Activated CD4-positive, alpha-beta T cell treated with anti-CD3 and anti-CD28 coated beads for 36 hours (primary cell): Measurements from ENCODE around the gene CRYGS. TPM values are rescaled to one million over a fixed set of nuclear protein-coding genes. Genes with fewer than 3 reads are reported as not detected.
"Not testable (repeated sequence)": the region's sequence is repeated elsewhere in the genome, so short reads cannot be mapped to it uniquely, and the experiment has no call there.

ENCODE experiments used
- ATAC-seq: fragments of 200-7000 bp; cut with Tn5 transposase; one replicate; pipeline ENCODE4 v1.10.0; 2021; ENCODE audit warnings: mild to moderate bottlenecking, moderate library complexity
- CTCF ChIA-PET: fragments of 350-600 bp; sonication (Branson Sonifier 250); formaldehyde crosslinking; loops from one replicate; lab custom pipeline; 2021; ENCODE audit warnings: antibody characterized with exemption; lab: Charles Lee
- POLR2A ChIA-PET: fragments of 350-600 bp; sonication (Branson Sonifier 250); formaldehyde crosslinking; loops from one replicate; lab custom pipeline; 2021; ENCODE audit warnings: antibody characterized with exemption, inconsistent platforms; lab: Charles Lee
- DNase-seq: peaks from one replicate; pipeline ENCODE4 v3.0.0-alpha.2; 2020
- H3K27ac Mint-ChIP-seq: one replicate; pipeline ENCODE4 v1.8.0; 2021; ENCODE audit warnings: mixed read lengths
- H3K27me3 Mint-ChIP-seq: one replicate; pipeline ENCODE4 v1.8.0; 2021; ENCODE audit warnings: mixed read lengths
- H3K36me3 Mint-ChIP-seq: one replicate; pipeline ENCODE4 v1.8.0; 2021; ENCODE audit warnings: low read depth, mixed read lengths
- H3K4me1 Mint-ChIP-seq: one replicate; pipeline ENCODE4 v1.8.0; 2021; ENCODE audit warnings: mixed read lengths
- H3K4me3 Mint-ChIP-seq: one replicate; pipeline ENCODE4 v1.8.0; 2021; ENCODE audit warnings: mild to moderate bottlenecking, moderate library complexity, mixed read lengths
- H3K9me3 Mint-ChIP-seq: one replicate; pipeline ENCODE4 v1.8.0; 2021; ENCODE audit warnings: low read depth, mixed read lengths
- intact Hi-C, 2 experiments: fragments of 100-400 bp; cut with DNase I in 1 of 2; cut with micrococcal nuclease in 1 of 2; formaldehyde crosslinking; loops; one replicate each; pipeline versions ENCODE4 v1.14.2 to v1.15.1; 2022 to 2024; cut with DNase I, micrococcal nuclease
- total RNA-seq, 2 experiments: library from RNA; stranded (reverse); gene quantifications; one replicate each; pipeline ENCODE4 v1.2.3, GENCODE V29; 2021

Gene CRYGS
- total RNA-seq, 2 experiments from 2014 or later, result 1.6 to 1.7 TPM

GRCh38 chr3:186582541-186582940 is 38.4 kb upstream of the CRYGS start:
- ChIA-PET CTCF (interaction anchor here (1.3 to 4.6 kb wide), 3 partner anchors 11 to 34 kb away, joined by 5 to 21 read pairs (median 16); partner anchors contain the start of gene AHSG), POLR2A (no interaction called here)
- Mint-ChIP-seq H3K4me1 (no peaks in the 10 kb centered on the region), H3K27ac (no peak overlapping the region), H3K4me3 (no peak overlapping the region), H3K9me3 (no peaks in the 10 kb centered on the region), H3K27me3 (no peaks in the 10 kb centered on the region), H3K36me3 (peaks cover 40% of the 10 kb centered on the region)
- ATAC-seq, result no peak
- intact Hi-C loops, result no loop called here
- DNase-seq, result no peak

- POLR2A ChIA-PET, result no interaction called here
- H3K27ac Mint-ChIP-seq, result no peak overlapping the region
- CTCF ChIA-PET, result interaction anchor here (0.7 to 1.5 kb wide), 4 partner anchors 9 to 637 kb away, joined by 4 to 5 read pairs (median 4); no protein-coding TSS in a partner anchor
- H3K4me1 Mint-ChIP-seq, result peaks cover 2% of the 10 kb centered on the region
- H3K36me3 Mint-ChIP-seq, result peaks cover 45% of the 10 kb centered on the region
- H3K9me3 Mint-ChIP-seq, result no peaks in the 10 kb centered on the region
- no peaks in the 10 kb centered on the region for H3K27me3 Mint-ChIP-seq
- no peak for DNase-seq
- no peak overlapping the region for H3K4me3 Mint-ChIP-seq
- no peak for ATAC-seq
- intact Hi-C loops, result no loop called here
Observed at GRCh38 chr3:186580785-186581184, 36.6 kb upstream of the CRYGS start.

- intact Hi-C loops, result no loop called here
- Mint-ChIP-seq H3K27me3 (no peaks in the 10 kb centered on the region), H3K9me3 (no peaks in the 10 kb centered on the region), H3K36me3 (peaks cover 43% of the 10 kb centered on the region), H3K27ac (no peak overlapping the region), H3K4me3 (no peak overlapping the region), H3K4me1 (peaks cover 16% of the 10 kb centered on the region)
- DNase-seq, result no peak
- ATAC-seq, result no peak
- CTCF ChIA-PET, result interaction anchor here (0.6 to 1.0 kb wide), 3 partner anchors 9 to 40 kb away, joined by 3 read pairs; no protein-coding TSS in a partner anchor
- POLR2A ChIA-PET, result interaction anchor here (0.6 kb wide), 1 partner anchor 46 kb away, joined by 3 read pairs; no protein-coding TSS in a partner anchor
Observed at GRCh38 chr3:186577521-186577920, 33.3 kb upstream of the CRYGS start.

GRCh38 chr3:186571644-186572013 is 27.4 kb upstream of the CRYGS start:
- Mint-ChIP-seq H3K9me3 (no peaks in the 10 kb centered on the region), H3K4me3 (peak overlapping the region; percentile 93), H3K27me3 (no peaks in the 10 kb centered on the region), H3K36me3 (peaks cover 33% of the 10 kb centered on the region), H3K27ac (peak overlapping the region; percentile 87), H3K4me1 (peaks cover 43% of the 10 kb centered on the region)
- DNase-seq (no peak), ATAC-seq (no peak)
- ChIA-PET POLR2A (interaction anchor here (0.5 to 2.1 kb wide), 3 partner anchors 12 to 329 kb away, joined by 3 to 36 read pairs (median 3); partner anchors contain the start of gene EIF4A2), CTCF (interaction anchor here (0.7 to 2.4 kb wide), 5 partner anchors 9 to 45 kb away, joined by 3 to 9 read pairs (median 3); no protein-coding TSS in a partner anchor)
- intact Hi-C loops, result loop anchor here (2.0 to 5.0 kb wide), 7 partner anchors 211 to 633 kb away; partner anchors contain the start of genes EIF4A2 (in 1 of the 2), RFC4 (in 1 of the 2), RPL39L (in 1 of the 2) and ST6GAL1 (in 1 of the 2)

GRCh38 chr3:186570941-186571643 is 26.9 kb upstream of the CRYGS start:
- ChIA-PET POLR2A (interaction anchor here (0.5 to 2.1 kb wide), 12 partner anchors 13 to 639 kb away, joined by 3 to 36 read pairs (median 3); partner anchors contain the start of genes EIF4A2 and TRA2B), CTCF (interaction anchor here (0.7 to 3.1 kb wide), 9 partner anchors 9 to 628 kb away, joined by 3 to 9 read pairs (median 5); no protein-coding TSS in a partner anchor)
- H3K4me1 Mint-ChIP-seq, result peaks cover 44% of the 10 kb centered on the region
- intact Hi-C loops, result loop anchor here (1.0 to 5.0 kb wide), 12 partner anchors 43 to 985 kb away; partner anchors contain the start of genes EIF4A2 (in 2 of the 2), ETV5 (in 2 of the 2), RFC4 (in 2 of the 2) and RPL39L (in 1 of the 2)
- ATAC-seq (no peak), DNase-seq (peak; percentile 14)
- peaks cover 28% of the 10 kb centered on the region for H3K36me3 Mint-ChIP-seq
- H3K9me3 Mint-ChIP-seq, result no peaks in the 10 kb centered on the region
- H3K27ac Mint-ChIP-seq, result peak overlapping the region; percentile 87
- H3K27me3 Mint-ChIP-seq, result no peaks in the 10 kb centered on the region
- peak overlapping the region; percentile 93 for H3K4me3 Mint-ChIP-seq

GRCh38 chr3:186570096-186570940 is 26.1 kb upstream of the CRYGS start, which contains the start of gene DNAJB11:
TSS of gene DNAJB11 (plus strand) at chr3:186570720. CDS start at chr3:186570898, 178 bp downstream.
- ChIA-PET POLR2A (interaction anchor here (0.7 to 2.1 kb wide), 14 partner anchors 13 to 638 kb away, joined by 3 to 36 read pairs (median 3); partner anchors contain the start of genes EIF4A2 and TRA2B), CTCF (interaction anchor here (0.7 to 3.1 kb wide), 7 partner anchors 17 to 627 kb away, joined by 3 to 9 read pairs (median 4); no protein-coding TSS in a partner anchor)
- Mint-ChIP-seq H3K36me3 (peaks cover 20% of the 10 kb centered on the region), H3K27me3 (no peaks in the 10 kb centered on the region), H3K4me3 (peak within 1 kb of the TSS; percentile 93), H3K27ac (peak within 1 kb of the TSS; percentile 95), H3K4me1 (peaks cover 50% of the 10 kb centered on the region), H3K9me3 (no peaks in the 10 kb centered on the region)
- ATAC-seq (peak; percentile 92), DNase-seq (peak; percentile 100)
- intact Hi-C loops, result loop anchor here (1.0 to 5.0 kb wide), 12 partner anchors 44 to 984 kb away; partner anchors contain the start of genes EIF4A2 (in 2 of the 2), ETV5 (in 2 of the 2), RFC4 (in 2 of the 2) and RPL39L (in 1 of the 2)

- POLR2A ChIA-PET, result interaction anchor here (0.7 to 2.1 kb wide), 10 partner anchors 18 to 632 kb away, joined by 3 to 36 read pairs (median 3); partner anchors contain the start of genes EIF4A2 and TRA2B
- Mint-ChIP-seq H3K4me3 (peak overlapping the region; percentile 93), H3K9me3 (no peaks in the 10 kb centered on the region), H3K36me3 (peaks cover 19% of the 10 kb centered on the region), H3K4me1 (peaks cover 51% of the 10 kb centered on the region), H3K27ac (peak overlapping the region; percentile 95), H3K27me3 (no peaks in the 10 kb centered on the region)
- no peak for DNase-seq
- CTCF ChIA-PET, result interaction anchor here (0.7 to 3.1 kb wide), 6 partner anchors 21 to 626 kb away, joined by 3 to 9 read pairs (median 4); no protein-coding TSS in a partner anchor
- intact Hi-C loops, result loop anchor here (1.0 to 5.0 kb wide), 12 partner anchors 45 to 983 kb away; partner anchors contain the start of genes EIF4A2 (in 2 of the 2), ETV5 (in 2 of the 2), RFC4 (in 2 of the 2) and RPL39L (in 1 of the 2)
- ATAC-seq, result no peak
Observed at GRCh38 chr3:186569779-186570095, 25.6 kb upstream of the CRYGS start.

- POLR2A ChIA-PET, result interaction anchor here (0.6 to 1.3 kb wide), 6 partner anchors 35 to 460 kb away, joined by 3 to 6 read pairs (median 4); partner anchors contain the start of gene ETV5
- peak overlapping the region; percentile 95 for H3K27ac Mint-ChIP-seq
- ATAC-seq, H3K9me3 Mint-ChIP-seq, intact Hi-C loops, DNase-seq, H3K27me3 Mint-ChIP-seq: not testable (repeated sequence)
- H3K36me3 Mint-ChIP-seq, result peaks cover 19% of the 10 kb centered on the region
- CTCF ChIA-PET, result interaction anchor here (1.0 to 3.1 kb wide), 3 partner anchors 32 to 626 kb away, joined by 3 to 9 read pairs (median 4); no protein-coding TSS in a partner anchor
- peaks cover 51% of the 10 kb centered on the region for H3K4me1 Mint-ChIP-seq
- peak overlapping the region; percentile 93 for H3K4me3 Mint-ChIP-seq
Observed at GRCh38 chr3:186569361-186569760, 25.2 kb upstream of the CRYGS start.

GRCh38 chr3:186567072-186567921 is 23.1 kb upstream of the CRYGS start, which contains the start of gene TBCCD1:
TSS of gene TBCCD1 (minus strand) at chr3:186567339. CDS start at chr3:186564329, 3,010 bp downstream.
- peak; percentile 50 for ATAC-seq
- ChIA-PET POLR2A (interaction anchor here (1.1 kb wide), 1 partner anchor 848 kb away, joined by 4 read pairs; no protein-coding TSS in a partner anchor), CTCF (interaction anchor here (0.7 to 2.6 kb wide), 5 partner anchors 27 to 1619 kb away, joined by 3 to 13 read pairs (median 4); no protein-coding TSS in a partner anchor)
- peak within 1 kb of the TSS; percentile 93 for H3K4me3 Mint-ChIP-seq
- peaks cover 22% of the 10 kb centered on the region for H3K36me3 Mint-ChIP-seq
- H3K27ac Mint-ChIP-seq, result peak within 1 kb of the TSS; percentile 91
- DNase-seq, result peak; percentile 96
- no peaks in the 10 kb centered on the region for H3K9me3 Mint-ChIP-seq
- H3K27me3 Mint-ChIP-seq, result no peaks in the 10 kb centered on the region
- peaks cover 53% of the 10 kb centered on the region for H3K4me1 Mint-ChIP-seq
- intact Hi-C loops, result loop anchor here (1.0 to 2.0 kb wide), 4 partner anchors 26 to 629 kb away; partner anchors contain the start of genes ETV5 (in 2 of the 2) and TRA2B (in 1 of the 2)
